Activated naive CD4-positive, alpha-beta T cell treated with anti-CD3 and anti-CD28 coated beads, Interleukin-2, amount 10 ng/mL, durations not matched to agents 7 days and 5 days (primary cell): ENCODE data around the gene TOMT.
A peak's percentile ranks its signal among the peaks of the same experiment; 100 is the strongest.

Experiments
- CTCF ChIA-PET: fragments of 350-600 bp; sonication (Branson Sonifier 250); formaldehyde crosslinking; loops from one replicate; lab custom pipeline; 2021; ENCODE audit warnings: antibody characterized with exemption; lab: Charles Lee
- DNase-seq: peaks from one replicate; pipeline ENCODE4 v3.0.0-alpha.2; 2020
- H3K27ac Mint-ChIP-seq: one replicate; pipeline ENCODE4 v1.8.0; 2021; ENCODE audit warnings: mild to moderate bottlenecking, moderate library complexity, mixed read lengths
- H3K27me3 Mint-ChIP-seq: one replicate; pipeline ENCODE4 v1.8.0; 2021; ENCODE audit warnings: mild to moderate bottlenecking, mixed read lengths
- H3K36me3 Mint-ChIP-seq: one replicate; pipeline ENCODE4 v1.8.0; 2021; ENCODE audit warnings: mixed read lengths
- H3K4me1 Mint-ChIP-seq: one replicate; pipeline ENCODE4 v1.8.0; 2021; ENCODE audit warnings: mixed read lengths
- H3K4me3 Mint-ChIP-seq: one replicate; pipeline ENCODE4 v1.8.0; 2021; ENCODE audit warnings: mild to moderate bottlenecking, moderate library complexity, mixed read lengths
- H3K9me3 Mint-ChIP-seq: one replicate; pipeline ENCODE4 v1.8.0; 2021; ENCODE audit warnings: mixed read lengths

The TOMT gene, protein sequence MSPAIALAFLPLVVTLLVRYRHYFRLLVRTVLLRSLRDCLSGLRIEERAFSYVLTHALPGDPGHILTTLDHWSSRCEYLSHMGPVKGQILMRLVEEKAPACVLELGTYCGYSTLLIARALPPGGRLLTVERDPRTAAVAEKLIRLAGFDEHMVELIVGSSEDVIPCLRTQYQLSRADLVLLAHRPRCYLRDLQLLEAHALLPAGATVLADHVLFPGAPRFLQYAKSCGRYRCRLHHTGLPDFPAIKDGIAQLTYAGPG

DNA sequence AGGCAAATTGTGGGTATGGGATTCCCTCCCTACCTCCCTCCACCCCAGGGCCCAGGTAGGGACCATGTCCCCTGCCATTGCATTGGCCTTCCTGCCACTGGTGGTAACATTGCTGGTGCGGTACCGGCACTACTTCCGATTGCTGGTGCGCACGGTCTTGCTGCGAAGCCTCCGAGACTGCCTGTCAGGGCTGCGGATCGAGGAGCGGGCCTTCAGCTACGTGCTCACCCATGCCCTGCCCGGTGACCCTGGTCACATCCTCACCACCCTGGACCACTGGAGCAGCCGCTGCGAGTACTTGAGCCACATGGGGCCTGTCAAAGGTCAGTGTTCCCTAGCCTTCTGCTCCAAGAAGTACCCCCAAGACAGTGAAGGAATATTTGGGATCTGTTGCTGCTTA lies at the start of gene TOMT:
Gene TOMT, plus strand, starts transcription at position 37 of the 400 bp plus-strand sequence. Its CDS starts 28 bp downstream, at position 65.
- H3K4me3 Mint-ChIP-seq: no peak within 1 kb of the TSS
- peaks cover 40% of the 10 kb centered on the region for H3K36me3 Mint-ChIP-seq
- peak within 1 kb of the TSS; percentile 43 for H3K27ac Mint-ChIP-seq

DNA sequence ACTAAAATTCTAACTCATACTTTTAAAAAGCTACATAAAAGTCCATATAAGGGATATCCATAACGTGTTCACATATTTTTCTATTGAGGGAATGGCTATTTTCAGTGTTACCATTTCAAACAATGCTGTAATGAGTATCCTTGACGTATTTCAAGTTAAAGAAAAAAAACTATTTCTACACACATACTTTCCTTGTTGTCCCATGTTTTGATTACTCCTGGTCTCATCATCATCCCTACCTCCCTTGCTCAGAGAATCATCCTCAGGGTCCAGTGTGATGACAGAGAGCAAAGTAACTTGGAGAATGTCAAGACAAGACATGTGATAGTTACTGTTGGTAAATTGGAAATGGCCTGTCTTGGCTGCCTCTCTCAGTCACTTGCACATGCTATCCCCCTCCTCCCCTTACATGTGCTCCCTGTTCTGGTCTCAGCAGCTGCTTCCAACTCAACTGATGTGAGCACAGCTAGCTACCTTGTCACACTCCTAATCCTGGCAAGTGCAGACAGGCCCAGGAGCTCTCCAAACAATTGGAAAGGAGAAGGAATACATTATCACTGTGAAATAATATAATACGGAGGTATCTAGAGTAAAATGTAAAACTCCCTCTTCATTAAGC lies 47.2 kb upstream of the TOMT start:
- Mint-ChIP-seq H3K36me3 (peaks cover 21% of the 10 kb centered on the region), H3K4me1 (peaks cover 8% of the 10 kb centered on the region), H3K27ac (no peak overlapping the region), H3K9me3 (no peaks in the 10 kb centered on the region), H3K27me3 (no peaks in the 10 kb centered on the region), H3K4me3 (no peak overlapping the region)
- CTCF ChIA-PET: interaction anchor here (1.4 kb wide), 1 partner anchor 33 kb away, joined by 3 read pairs; no protein-coding TSS in a partner anchor
- no peak for DNase-seq

More for the DNA sequence above, at the start of gene TOMT:
- CTCF ChIA-PET: interaction anchor here (0.7 kb wide), 1 partner anchor 39 kb away, joined by 3 read pairs; no protein-coding TSS in a partner anchor
- no peaks in the 10 kb centered on the region for H3K9me3 Mint-ChIP-seq
- no peaks in the 10 kb centered on the region for H3K27me3 Mint-ChIP-seq
- DNase-seq: no peak
- H3K4me1 Mint-ChIP-seq: peaks cover 31% of the 10 kb centered on the region

DNA sequence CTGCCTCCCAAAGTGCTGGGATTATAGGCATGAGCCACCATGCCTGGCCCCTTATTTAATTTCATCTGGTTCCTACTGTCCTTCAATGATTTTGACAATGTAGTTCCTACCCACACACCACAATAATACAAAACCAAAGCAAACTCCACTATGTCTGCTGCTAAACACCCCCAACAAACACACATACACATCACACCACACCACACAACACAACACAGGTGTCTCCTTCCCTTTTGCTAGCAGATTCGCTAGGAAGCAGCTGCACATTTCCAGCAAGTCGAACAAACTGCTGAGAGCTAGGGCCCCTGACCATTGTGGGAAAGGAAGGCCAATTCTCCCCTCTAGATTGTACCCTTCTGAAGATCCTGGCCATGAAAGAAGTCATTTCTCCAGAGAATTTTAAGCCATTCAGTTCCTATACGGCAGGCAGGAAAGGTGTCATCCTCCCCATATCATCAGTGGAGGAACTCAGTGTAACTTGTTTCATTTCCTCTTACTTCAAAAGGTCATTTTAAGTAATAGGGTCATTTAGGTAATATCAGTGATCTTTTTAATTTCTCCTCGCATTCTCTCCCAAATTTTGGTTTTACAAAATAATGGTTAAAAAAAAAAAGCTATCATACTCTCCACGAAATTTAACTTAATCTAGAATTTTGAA lies 43.9 kb upstream of the TOMT start:
- Mint-ChIP-seq H3K4me3 (no peak overlapping the region), H3K4me1 (peaks cover 3% of the 10 kb centered on the region), H3K27ac (no peak overlapping the region), H3K27me3 (no peaks in the 10 kb centered on the region), H3K36me3 (peaks cover 25% of the 10 kb centered on the region), H3K9me3 (no peaks in the 10 kb centered on the region)
- CTCF ChIA-PET: no interaction called here
- no peak for DNase-seq

DNA sequence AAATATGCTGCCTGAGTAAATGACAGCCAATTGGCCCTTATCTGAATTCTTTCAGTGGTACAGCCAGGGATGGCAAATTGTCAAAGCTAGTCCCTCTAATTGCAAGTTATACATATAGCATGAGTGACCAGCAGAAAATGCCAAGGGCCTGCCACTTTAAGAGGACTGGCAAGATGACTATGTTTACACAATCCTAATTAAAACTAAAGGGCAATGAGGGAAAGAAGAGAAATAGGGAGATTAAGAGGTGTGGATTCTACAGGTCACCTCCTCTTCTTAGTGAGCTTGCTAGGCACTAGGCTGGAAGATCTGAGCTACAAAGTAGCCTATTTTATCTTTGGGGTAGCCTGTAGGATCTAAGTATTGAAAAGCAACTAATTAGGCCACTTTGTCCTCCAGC lies 38.9 kb upstream of the TOMT start:
- H3K4me3 Mint-ChIP-seq: no peak overlapping the region
- peaks cover 30% of the 10 kb centered on the region for H3K4me1 Mint-ChIP-seq
- H3K9me3 Mint-ChIP-seq: no peaks in the 10 kb centered on the region
- H3K36me3 Mint-ChIP-seq: peaks cover 40% of the 10 kb centered on the region
- no peak for DNase-seq
- CTCF ChIA-PET: interaction anchor here (1.5 to 1.8 kb wide), 2 partner anchors 24 to 27 kb away, joined by 4 to 7 read pairs; no protein-coding TSS in a partner anchor
- no peaks in the 10 kb centered on the region for H3K27me3 Mint-ChIP-seq
- no peak overlapping the region for H3K27ac Mint-ChIP-seq

DNA sequence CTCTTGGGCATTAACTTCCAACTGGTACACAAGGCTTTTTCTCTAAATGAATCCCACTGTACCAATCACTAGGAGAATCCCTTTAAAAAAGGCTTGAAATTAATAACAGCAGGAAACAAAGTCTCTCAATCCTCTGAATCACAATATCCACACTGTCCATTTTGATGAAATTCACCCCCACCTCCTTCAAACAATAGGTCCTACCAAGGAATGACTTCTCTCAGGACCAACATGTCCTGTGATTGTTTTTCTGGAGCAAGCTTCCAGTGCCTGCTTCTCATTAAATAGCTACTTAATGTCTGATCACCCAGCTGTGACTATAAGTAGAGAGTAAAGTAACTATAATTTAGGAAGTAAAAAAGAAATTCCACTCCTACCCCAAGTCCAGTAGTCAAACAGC lies 38.5 kb upstream of the TOMT start:
- no peaks in the 10 kb centered on the region for H3K9me3 Mint-ChIP-seq
- no peak overlapping the region for H3K27ac Mint-ChIP-seq
- CTCF ChIA-PET: interaction anchor here (1.5 to 1.8 kb wide), 2 partner anchors 24 to 27 kb away, joined by 4 to 7 read pairs; no protein-coding TSS in a partner anchor
- no peak for DNase-seq
- H3K27me3 Mint-ChIP-seq: no peaks in the 10 kb centered on the region
- peaks cover 34% of the 10 kb centered on the region for H3K4me1 Mint-ChIP-seq
- peaks cover 39% of the 10 kb centered on the region for H3K36me3 Mint-ChIP-seq
- H3K4me3 Mint-ChIP-seq: no peak overlapping the region

DNA sequence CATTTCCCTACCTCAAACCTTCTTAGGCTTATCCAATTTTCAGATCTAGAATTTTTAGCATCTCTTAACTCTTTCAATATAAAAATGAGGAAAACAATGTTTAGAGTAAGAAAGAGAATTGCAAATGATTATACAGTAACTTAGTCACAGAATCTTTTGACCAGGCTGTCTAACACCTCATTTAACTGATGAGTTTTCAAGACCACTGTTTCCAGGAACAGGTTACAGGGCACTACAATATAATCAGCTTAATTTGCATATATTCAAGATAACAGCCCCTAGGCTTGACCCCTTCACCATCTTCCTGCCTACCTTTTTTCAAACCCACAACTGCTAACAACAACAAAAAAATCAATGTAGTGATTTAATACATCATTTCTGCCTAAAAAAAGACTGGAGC lies 38.0 kb upstream of the TOMT start:
- H3K27me3 Mint-ChIP-seq: no peaks in the 10 kb centered on the region
- no peak overlapping the region for H3K4me3 Mint-ChIP-seq

DNA sequence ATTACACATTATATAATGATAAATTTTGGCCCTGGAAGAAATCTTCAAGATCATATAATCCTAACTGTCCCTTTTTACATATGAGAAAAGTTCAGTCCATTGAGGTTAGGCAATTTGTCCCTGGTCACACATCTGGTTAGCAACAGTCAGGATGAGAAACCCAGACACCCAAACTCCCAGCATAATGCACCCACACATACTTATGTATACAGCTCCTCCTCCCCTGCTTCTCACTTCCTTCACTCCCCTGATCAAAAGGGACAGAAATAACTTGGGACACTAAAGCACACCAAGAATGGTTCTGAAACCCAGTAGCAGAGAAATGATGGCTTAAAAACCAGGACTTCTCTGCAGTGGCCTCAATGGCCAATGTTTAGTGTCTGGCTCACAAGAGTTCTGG lies 36.5 kb upstream of the TOMT start:
- no peaks in the 10 kb centered on the region for H3K27me3 Mint-ChIP-seq
- DNase-seq: no peak
- H3K4me1 Mint-ChIP-seq: peaks cover 47% of the 10 kb centered on the region
- H3K4me3 Mint-ChIP-seq: no peak overlapping the region
- H3K27ac Mint-ChIP-seq: peak overlapping the region; percentile 22
- peaks cover 48% of the 10 kb centered on the region for H3K36me3 Mint-ChIP-seq
- CTCF ChIA-PET: interaction anchor here (1.0 kb wide), 1 partner anchor 9 kb away, joined by 3 read pairs; no protein-coding TSS in a partner anchor
- H3K9me3 Mint-ChIP-seq: no peaks in the 10 kb centered on the region

More for the DNA sequence above, 38.0 kb upstream of the TOMT start:
- no peak for DNase-seq
- CTCF ChIA-PET: interaction anchor here (1.5 to 1.8 kb wide), 2 partner anchors 23 to 27 kb away, joined by 4 to 7 read pairs; no protein-coding TSS in a partner anchor
- Mint-ChIP-seq H3K9me3 (no peaks in the 10 kb centered on the region), H3K36me3 (peaks cover 40% of the 10 kb centered on the region), H3K4me1 (peaks cover 39% of the 10 kb centered on the region), H3K27ac (no peak overlapping the region)

DNA sequence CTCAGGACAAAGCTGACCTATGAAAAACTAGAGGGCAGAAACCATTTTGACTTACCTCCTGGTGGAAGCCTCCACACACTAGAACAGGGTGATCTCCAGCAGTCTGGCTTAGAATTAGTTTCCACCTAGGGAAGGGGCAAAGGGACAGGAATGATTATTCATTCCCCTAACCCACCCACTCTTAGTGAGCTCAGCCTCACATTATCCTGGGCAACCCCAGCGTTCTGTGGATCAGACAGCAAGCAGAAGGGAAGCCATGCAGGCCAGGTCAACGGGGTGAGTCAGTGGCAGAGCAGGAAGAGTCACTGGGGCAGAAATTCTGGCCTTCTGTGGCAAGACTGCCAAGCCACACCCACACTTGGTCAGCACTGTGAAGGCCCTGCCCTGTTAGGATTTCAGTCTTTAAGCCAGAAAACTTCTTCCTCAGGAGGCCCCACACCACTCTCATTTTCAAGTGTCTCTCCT lies 35.9 kb upstream of the TOMT start:
- Mint-ChIP-seq H3K36me3 (peaks cover 50% of the 10 kb centered on the region), H3K4me3 (no peak overlapping the region), H3K4me1 (peaks cover 50% of the 10 kb centered on the region), H3K27me3 (no peaks in the 10 kb centered on the region), H3K27ac (peak overlapping the region; percentile 22), H3K9me3 (no peaks in the 10 kb centered on the region)
- no peak for DNase-seq
- CTCF ChIA-PET: interaction anchor here (1.0 kb wide), 1 partner anchor 8 kb away, joined by 3 read pairs; no protein-coding TSS in a partner anchor

DNA sequence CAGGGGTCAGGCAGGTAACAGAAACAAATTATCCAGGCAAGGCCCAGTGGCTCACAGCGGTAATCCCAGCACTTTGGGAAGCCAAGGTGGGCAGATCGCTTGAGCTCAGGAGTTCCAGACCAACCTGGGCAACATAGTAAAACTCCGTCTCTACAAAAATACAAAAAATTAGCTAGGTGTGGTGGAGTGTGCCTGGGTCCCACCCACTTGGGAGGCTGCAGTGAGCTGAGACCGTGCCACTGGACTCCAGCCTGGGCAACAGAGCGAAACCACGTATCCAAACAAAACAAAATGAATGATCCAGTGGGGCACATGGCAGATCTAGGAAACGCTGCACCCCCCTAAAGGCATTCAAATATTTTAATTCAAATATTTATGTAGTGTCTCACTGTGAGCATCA lies 35.2 kb upstream of the TOMT start:
- CTCF ChIA-PET: no interaction called here
- Mint-ChIP-seq H3K36me3 (peaks cover 53% of the 10 kb centered on the region), H3K27me3 (no peaks in the 10 kb centered on the region), H3K9me3 (no peaks in the 10 kb centered on the region), H3K4me3 (no peak overlapping the region), H3K27ac (no peak overlapping the region), H3K4me1 (peaks cover 54% of the 10 kb centered on the region)
- DNase-seq: no peak

DNA sequence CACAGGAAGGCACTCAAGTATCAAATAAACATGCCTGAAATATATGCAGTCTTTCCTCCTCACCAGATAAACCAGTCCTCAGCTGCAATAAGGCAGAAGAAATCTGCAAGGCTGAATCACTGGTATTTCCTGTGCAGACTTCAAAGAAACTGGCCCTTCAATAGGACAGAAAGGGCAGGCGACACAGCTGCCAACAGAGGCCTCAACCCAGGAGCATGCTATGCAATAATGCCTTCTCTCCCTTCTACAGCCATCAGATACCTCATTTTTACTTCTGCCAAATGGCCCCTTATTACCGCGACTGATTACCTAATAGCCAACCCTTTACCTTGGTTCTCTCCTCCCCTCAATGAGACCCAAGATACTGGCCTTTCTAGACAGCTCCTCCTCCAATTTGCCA lies 33.4 kb upstream of the TOMT start:
- Mint-ChIP-seq H3K9me3 (no peaks in the 10 kb centered on the region), H3K27ac (no peak overlapping the region), H3K36me3 (peaks cover 52% of the 10 kb centered on the region), H3K27me3 (no peaks in the 10 kb centered on the region), H3K4me1 (peaks cover 61% of the 10 kb centered on the region), H3K4me3 (no peak overlapping the region)
- CTCF ChIA-PET: interaction anchor here (1.2 kb wide), 1 partner anchor 19 kb away, joined by 3 read pairs; no protein-coding TSS in a partner anchor
- DNase-seq: no peak

DNA sequence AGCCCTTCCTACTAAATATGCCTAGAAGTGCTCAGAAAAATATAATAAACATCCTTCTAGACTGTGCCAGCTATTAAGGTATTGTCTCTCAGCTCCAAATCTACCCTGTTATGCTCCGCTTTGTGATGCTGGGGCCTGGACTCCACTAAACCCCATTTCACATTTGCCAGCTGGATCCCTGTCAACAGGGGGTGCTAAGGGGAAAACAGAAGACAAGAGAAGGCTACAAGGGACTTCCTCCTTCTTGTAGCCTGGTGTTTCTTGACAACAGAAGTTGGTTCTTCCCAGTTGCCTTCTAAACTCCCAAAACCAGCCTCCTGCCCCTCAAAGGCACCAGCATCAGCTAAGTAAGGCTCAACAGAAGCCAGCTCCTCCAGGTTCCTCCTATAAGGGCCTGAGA lies 30.6 kb upstream of the TOMT start:
- Mint-ChIP-seq H3K27me3 (no peaks in the 10 kb centered on the region), H3K36me3 (peaks cover 40% of the 10 kb centered on the region), H3K4me1 (peaks cover 69% of the 10 kb centered on the region), H3K4me3 (no peak overlapping the region), H3K9me3 (no peaks in the 10 kb centered on the region), H3K27ac (peak overlapping the region; percentile 54)
- DNase-seq: peak; percentile 33
- CTCF ChIA-PET: interaction anchor here (1.5 to 4.1 kb wide), 3 partner anchors 15 to 68 kb away, joined by 6 to 22 read pairs (median 11); no protein-coding TSS in a partner anchor

DNA sequence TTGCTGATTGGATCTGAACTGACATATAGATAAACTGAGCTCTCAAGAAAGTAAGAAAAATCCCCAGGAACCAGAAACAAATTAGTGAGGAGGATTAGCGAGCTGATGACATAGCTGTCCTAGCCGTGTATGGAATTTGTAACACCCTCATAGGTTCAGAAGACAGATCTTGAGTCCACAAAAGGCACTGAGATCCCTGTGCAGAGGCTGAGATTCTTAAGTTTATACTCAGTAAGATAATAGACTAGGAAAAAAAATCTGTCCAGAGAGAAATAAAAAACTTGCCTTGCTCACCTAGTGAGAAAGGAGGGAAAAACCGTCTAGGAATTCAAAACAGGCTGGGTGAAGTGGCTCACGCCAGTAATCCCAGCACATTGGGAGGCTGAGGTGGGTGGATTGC lies 30.0 kb upstream of the TOMT start:
- Mint-ChIP-seq H3K4me1 (peaks cover 69% of the 10 kb centered on the region), H3K9me3 (no peaks in the 10 kb centered on the region), H3K4me3 (no peak overlapping the region), H3K36me3 (peaks cover 36% of the 10 kb centered on the region), H3K27ac (no peak overlapping the region), H3K27me3 (no peaks in the 10 kb centered on the region)
- CTCF ChIA-PET: interaction anchor here (1.5 to 4.1 kb wide), 3 partner anchors 15 to 68 kb away, joined by 6 to 22 read pairs (median 11); no protein-coding TSS in a partner anchor
- DNase-seq: no peak

DNA sequence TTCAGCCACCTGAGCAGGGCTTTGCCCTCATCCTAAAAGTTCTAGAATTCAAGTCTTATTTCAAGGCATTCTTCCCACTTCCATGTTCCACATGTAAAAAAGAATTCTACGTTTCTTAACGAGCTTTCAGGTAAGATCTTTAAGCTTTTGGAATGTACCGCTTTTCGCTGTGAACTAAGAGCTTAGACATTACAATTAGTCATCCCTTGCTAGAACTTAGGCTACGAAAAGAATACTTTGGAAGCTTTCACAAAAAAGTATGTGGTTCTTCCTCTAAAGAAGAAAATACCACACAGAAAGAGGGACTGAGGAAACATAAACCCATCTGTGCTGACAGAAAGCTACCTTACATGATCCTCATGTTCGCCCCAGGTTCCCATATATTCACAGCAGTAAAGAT lies 27.2 kb upstream of the TOMT start:
- Mint-ChIP-seq H3K27me3 (no peaks in the 10 kb centered on the region), H3K9me3 (no peaks in the 10 kb centered on the region), H3K36me3 (peaks cover 28% of the 10 kb centered on the region), H3K4me3 (peak overlapping the region; percentile 88), H3K4me1 (peaks cover 71% of the 10 kb centered on the region), H3K27ac (peak overlapping the region; percentile 29)
- DNase-seq: no peak
- CTCF ChIA-PET: interaction anchor here (0.7 to 3.1 kb wide), 10 partner anchors 9 to 352 kb away, joined by 3 to 8 read pairs (median 4); partner anchors contain the start of gene ANAPC15
